Measurements from ENCODE around the gene PRDM16. TPM values are rescaled to one million over a fixed set of nuclear protein-coding genes. Genes with fewer than 3 reads are reported as not detected.

PRDM16 gene
- total RNA-seq, 1 experiment from 2014 or later = 1.6 TPM

- TF ChIP-seq ZNF219 (CRISPR knock-in tag; IDR thresholded peaks at IDR 0.05; ENCODE audit: borderline replicate concordance) (no peak), TP53 (CRISPR knock-in tag; IDR thresholded peaks at IDR 0.05) (no peak), IRF1 (CRISPR knock-in tag; IDR thresholded peaks at IDR 0.05) (no peak)
Observed at GRCh38 chr1:3074297-3074741, 5.3 kb downstream of the PRDM16 start (continued).

DNA sequence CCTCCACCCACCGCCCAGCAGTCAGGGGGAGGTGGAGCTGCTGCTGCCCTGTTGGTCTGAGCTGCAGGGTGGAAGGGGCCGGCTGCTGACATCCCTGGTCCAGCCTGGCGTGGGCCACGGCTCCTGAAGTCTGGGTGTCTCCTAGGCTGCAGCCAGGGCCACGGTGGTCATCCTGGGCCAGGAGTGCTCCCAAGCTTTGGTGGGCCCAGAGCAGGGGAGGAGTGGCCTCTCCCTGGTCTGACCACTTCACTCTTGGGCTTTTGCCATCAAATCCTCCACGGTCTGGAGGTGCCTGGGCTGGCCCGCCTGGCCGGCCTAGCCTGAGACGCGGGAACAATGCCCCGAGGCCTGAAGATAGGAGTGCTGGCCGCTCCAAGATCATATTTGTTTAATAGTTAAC is 5.8 kb downstream of the PRDM16 start:
- ATAC-seq (no peak), DNase-seq (ENCODE audit: low spot score) (no peak)
- no peaks in the 10 kb centered on the region for H3K9me3 Mint-ChIP-seq
- peaks cover 60% of the 10 kb centered on the region for H3K27me3 Mint-ChIP-seq (ENCODE audit: low read depth)
- TF ChIP-seq, protein P1, sequence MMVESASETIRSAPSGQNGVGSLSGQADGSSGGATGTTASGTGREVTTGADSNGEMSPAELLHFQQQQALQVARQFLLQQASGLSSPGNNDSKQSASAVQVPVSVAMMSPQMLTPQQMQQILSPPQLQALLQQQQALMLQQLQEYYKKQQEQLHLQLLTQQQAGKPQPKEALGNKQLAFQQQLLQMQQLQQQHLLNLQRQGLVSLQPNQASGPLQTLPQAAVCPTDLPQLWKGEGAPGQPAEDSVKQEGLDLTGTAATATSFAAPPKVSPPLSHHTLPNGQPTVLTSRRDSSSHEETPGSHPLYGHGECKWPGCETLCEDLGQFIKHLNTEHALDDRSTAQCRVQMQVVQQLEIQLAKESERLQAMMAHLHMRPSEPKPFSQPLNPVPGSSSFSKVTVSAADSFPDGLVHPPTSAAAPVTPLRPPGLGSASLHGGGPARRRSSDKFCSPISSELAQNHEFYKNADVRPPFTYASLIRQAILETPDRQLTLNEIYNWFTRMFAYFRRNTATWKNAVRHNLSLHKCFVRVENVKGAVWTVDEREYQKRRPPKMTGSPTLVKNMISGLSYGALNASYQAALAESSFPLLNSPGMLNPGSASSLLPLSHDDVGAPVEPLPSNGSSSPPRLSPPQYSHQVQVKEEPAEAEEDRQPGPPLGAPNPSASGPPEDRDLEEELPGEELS (CRISPR knock-in tag; IDR thresholded peaks at IDR 0.05) = no peak
- TF ChIP-seq CREM (CRISPR knock-in tag; IDR thresholded peaks at IDR 0.05) = no peak
- TF ChIP-seq, protein P2, sequence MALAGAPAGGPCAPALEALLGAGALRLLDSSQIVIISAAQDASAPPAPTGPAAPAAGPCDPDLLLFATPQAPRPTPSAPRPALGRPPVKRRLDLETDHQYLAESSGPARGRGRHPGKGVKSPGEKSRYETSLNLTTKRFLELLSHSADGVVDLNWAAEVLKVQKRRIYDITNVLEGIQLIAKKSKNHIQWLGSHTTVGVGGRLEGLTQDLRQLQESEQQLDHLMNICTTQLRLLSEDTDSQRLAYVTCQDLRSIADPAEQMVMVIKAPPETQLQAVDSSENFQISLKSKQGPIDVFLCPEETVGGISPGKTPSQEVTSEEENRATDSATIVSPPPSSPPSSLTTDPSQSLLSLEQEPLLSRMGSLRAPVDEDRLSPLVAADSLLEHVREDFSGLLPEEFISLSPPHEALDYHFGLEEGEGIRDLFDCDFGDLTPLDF (CRISPR knock-in tag; IDR thresholded peaks at IDR 0.05) = no peak
- H3K4me1 Mint-ChIP-seq = peaks cover 18% of the 10 kb centered on the region
- CTCF ChIA-PET = no interaction called here
- POLR2A ChIA-PET = no interaction called here
- no peak overlapping the region for H3K4me3 Mint-ChIP-seq
- no peaks in the 10 kb centered on the region for H3K36me3 Mint-ChIP-seq
- H3K27ac Mint-ChIP-seq = no peak overlapping the region

DNA sequence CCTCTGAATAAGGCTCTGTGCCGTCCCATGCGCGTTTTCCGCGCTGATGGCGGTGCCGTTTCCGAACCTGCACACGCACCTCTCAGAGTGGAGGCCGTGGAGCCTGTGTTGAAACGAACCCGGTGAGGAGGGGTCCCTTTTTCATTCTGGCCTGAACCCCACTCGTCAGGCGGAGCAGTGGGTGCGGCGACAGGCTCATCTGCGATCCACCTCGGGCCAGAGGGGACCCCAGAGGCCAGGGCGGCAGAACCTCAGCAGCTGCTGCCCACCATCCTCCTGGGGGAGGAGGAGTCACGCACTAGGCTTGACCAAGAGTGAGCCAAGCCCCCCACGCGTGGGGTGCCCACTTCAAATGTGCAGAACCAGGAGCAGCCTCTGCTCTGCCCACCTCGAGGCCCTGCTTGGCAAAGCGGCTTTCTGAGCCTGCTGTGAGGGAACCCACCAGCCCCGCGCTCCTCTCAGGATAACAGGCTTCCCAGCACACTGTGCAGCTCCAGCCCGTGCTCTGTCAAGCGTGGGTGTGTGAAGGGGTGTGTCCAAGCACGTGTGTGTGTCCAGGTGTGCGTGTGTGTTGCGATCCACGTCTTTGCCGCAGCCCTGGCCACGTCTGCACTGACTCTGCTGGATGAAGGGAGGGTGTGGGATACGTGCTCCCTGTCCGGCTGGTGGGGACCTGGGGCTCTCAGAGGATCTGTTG is 6.8 kb downstream of the PRDM16 start:
- DNase-seq (ENCODE audit: low spot score) (no peak), ATAC-seq (no peak)
- Mint-ChIP-seq H3K27me3 (ENCODE audit: low read depth) (peaks cover 58% of the 10 kb centered on the region), H3K36me3 (no peaks in the 10 kb centered on the region), H3K4me3 (no peak overlapping the region), H3K27ac (no peak overlapping the region), H3K9me3 (no peaks in the 10 kb centered on the region), H3K4me1 (peaks cover 18% of the 10 kb centered on the region)
- POLR2A ChIA-PET = no interaction called here
- CTCF ChIA-PET = interaction anchor here (1.6 kb wide), 1 partner anchor 349 kb away, joined by 4 read pairs; no protein-coding TSS in a partner anchor
- TF ChIP-seq ETV6 (CRISPR knock-in tag; IDR thresholded peaks at IDR 0.05) = no peak
- no peak for TF ChIP-seq ZNF671 (CRISPR knock-in tag; IDR thresholded peaks at IDR 0.05)
- TF ChIP-seq NR1H2 (CRISPR knock-in tag; IDR thresholded peaks at IDR 0.05) = no peak

DNA sequence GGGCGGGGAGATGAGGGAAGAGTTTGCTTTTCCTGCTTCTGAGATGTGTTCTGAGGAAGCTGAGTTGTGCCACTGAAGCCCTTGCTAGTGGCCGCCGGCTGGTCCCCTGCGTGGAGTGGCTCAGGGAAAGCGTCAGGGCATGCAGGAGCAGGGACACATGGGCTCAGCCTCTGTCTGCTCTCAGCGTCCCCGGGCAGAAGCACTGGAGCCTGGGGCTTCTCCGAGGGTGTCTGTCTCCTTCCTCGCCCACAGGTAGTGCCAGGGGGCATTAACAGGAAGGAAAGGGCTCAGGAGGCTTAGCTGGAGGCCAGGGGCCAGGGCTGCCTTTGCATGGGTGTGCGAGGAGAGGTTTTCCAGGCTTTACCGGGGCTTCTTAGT is 7.3 kb downstream of the PRDM16 start:
- peaks cover 17% of the 10 kb centered on the region for H3K4me1 Mint-ChIP-seq
- no peak for ATAC-seq
- ChIA-PET POLR2A (no interaction called here), CTCF (interaction anchor here (1.6 kb wide), 1 partner anchor 348 kb away, joined by 4 read pairs; no protein-coding TSS in a partner anchor)
- H3K9me3 Mint-ChIP-seq = no peaks in the 10 kb centered on the region
- H3K27me3 Mint-ChIP-seq (ENCODE audit: low read depth) = peaks cover 52% of the 10 kb centered on the region
- no peak overlapping the region; the same call in 1 of the 2 replicates for H3K27ac Mint-ChIP-seq
- DNase-seq (ENCODE audit: low spot score) = no peak
- H3K36me3 Mint-ChIP-seq = no peaks in the 10 kb centered on the region
- no peak overlapping the region for H3K4me3 Mint-ChIP-seq
- TF ChIP-seq SP1 (CRISPR knock-in tag; conservative IDR thresholded peaks at IDR 0.05) = no peak
- TF ChIP-seq MYBL2 (CRISPR knock-in tag; IDR thresholded peaks at IDR 0.05) = no peak
- no peak for TF ChIP-seq ZNF138 (CRISPR knock-in tag; conservative IDR thresholded peaks at IDR 0.05)
- TF ChIP-seq, protein P3, sequence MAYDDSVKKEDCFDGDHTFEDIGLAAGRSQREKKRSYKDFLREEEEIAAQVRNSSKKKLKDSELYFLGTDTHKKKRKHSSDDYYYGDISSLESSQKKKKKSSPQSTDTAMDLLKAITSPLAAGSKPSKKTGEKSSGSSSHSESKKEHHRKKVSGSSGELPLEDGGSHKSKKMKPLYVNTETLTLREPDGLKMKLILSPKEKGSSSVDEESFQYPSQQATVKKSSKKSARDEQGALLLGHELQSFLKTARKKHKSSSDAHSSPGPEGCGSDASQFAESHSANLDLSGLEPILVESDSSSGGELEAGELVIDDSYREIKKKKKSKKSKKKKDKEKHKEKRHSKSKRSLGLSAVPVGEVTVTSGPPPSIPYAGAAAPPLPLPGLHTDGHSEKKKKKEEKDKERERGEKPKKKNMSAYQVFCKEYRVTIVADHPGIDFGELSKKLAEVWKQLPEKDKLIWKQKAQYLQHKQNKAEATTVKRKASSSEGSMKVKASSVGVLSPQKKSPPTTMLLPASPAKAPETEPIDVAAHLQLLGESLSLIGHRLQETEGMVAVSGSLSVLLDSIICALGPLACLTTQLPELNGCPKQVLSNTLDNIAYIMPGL (CRISPR knock-in tag; IDR thresholded peaks at IDR 0.05) = no peak
- no peak for TF ChIP-seq USF2 (CRISPR knock-in tag; IDR thresholded peaks at IDR 0.05)
- no peak for TF ChIP-seq CREB1 (CRISPR knock-in tag; IDR thresholded peaks at IDR 0.05)
- no peak for TF ChIP-seq HMGA2 (CRISPR knock-in tag; IDR thresholded peaks at IDR 0.05)
- TF ChIP-seq, protein P4, sequence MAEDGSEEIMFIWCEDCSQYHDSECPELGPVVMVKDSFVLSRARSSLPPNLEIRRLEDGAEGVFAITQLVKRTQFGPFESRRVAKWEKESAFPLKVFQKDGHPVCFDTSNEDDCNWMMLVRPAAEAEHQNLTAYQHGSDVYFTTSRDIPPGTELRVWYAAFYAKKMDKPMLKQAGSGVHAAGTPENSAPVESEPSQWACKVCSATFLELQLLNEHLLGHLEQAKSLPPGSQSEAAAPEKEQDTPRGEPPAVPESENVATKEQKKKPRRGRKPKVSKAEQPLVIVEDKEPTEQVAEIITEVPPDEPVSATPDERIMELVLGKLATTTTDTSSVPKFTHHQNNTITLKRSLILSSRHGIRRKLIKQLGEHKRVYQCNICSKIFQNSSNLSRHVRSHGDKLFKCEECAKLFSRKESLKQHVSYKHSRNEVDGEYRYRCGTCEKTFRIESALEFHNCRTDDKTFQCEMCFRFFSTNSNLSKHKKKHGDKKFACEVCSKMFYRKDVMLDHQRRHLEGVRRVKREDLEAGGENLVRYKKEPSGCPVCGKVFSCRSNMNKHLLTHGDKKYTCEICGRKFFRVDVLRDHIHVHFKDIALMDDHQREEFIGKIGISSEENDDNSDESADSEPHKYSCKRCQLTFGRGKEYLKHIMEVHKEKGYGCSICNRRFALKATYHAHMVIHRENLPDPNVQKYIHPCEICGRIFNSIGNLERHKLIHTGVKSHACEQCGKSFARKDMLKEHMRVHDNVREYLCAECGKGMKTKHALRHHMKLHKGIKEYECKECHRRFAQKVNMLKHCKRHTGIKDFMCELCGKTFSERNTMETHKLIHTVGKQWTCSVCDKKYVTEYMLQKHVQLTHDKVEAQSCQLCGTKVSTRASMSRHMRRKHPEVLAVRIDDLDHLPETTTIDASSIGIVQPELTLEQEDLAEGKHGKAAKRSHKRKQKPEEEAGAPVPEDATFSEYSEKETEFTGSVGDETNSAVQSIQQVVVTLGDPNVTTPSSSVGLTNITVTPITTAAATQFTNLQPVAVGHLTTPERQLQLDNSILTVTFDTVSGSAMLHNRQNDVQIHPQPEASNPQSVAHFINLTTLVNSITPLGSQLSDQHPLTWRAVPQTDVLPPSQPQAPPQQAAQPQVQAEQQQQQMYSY (CRISPR knock-in tag; IDR thresholded peaks at IDR 0.05) = no peak
